Mucosa of rectum (tissue), 2 donors: ENCODE data around the gene CLASRP.
"Not testable (repeated sequence)": the region's sequence is repeated elsewhere in the genome, so short reads cannot be mapped to it uniquely, and the experiment has no call there.

ENCODE experiments used
- H3K27ac ChIP-seq, 2 donors: one replicate each; pipeline ENCODE4 v1.7.0; 2013; ENCODE audit warnings: inconsistent platforms in 2 of 2, low read depth in 2 of 2, low read length in 2 of 2
- H3K27me3 ChIP-seq, 2 donors: one replicate each; pipeline ENCODE4 v1.7.0; 2013; ENCODE audit warnings: low read length in 2 of 2; ENCODE audit not compliant: control insufficient read depth in 2 of 2, insufficient read depth in 2 of 2
- H3K36me3 ChIP-seq, 2 donors: one replicate each; pipeline ENCODE4 v1.7.0; 2013; ENCODE audit warnings: low read length in 2 of 2; ENCODE audit not compliant: control insufficient read depth in 2 of 2, insufficient read depth in 2 of 2
- H3K4me1 ChIP-seq, 2 donors: one replicate each; pipeline ENCODE4 v1.7.0; 2013; ENCODE audit warnings: low read length in 2 of 2, mild to moderate bottlenecking in 1 of 2; ENCODE audit not compliant: control insufficient read depth in 2 of 2, insufficient read depth in 2 of 2
- H3K4me3 ChIP-seq, 2 donors: one replicate each; pipeline ENCODE4 v1.7.0; 2013; ENCODE audit warnings: low read length in 2 of 2
- H3K9ac ChIP-seq, 2 donors: one replicate each; pipeline ENCODE4 v1.7.0; 2013; ENCODE audit warnings: low read length in 2 of 2, low read depth in 1 of 2, mild to moderate bottlenecking in 1 of 2
- H3K9me3 ChIP-seq, 2 donors: one replicate each; pipeline ENCODE4 v1.7.0; 2013; ENCODE audit warnings: low read length in 2 of 2; ENCODE audit not compliant: control insufficient read depth in 2 of 2
- donor health status: healthy.
- donor health status: Normal muscosa, but diverticular disease.

The CLASRP gene

DNA sequence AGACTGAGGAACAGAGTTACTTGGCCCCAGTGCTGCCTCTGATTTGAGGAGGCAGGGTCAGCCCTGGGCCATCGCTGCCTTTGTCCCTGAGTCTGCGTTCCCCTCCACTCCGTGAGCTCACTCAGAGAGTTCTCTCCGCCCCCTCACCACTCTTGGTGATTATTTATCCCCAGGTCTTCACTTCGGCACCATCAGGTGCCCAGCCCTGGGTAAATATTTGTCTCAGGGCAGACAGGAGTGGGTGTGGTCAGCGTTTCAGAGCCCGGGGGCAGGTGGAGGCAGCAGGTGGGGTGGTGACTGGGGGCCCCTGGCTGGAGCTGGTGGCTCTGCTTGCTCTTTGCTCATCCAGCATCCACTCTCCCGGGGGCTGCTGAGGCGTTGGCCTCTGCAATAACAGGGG, 74.8 kb downstream of the CLASRP start:
- no peaks in the 10 kb centered on the region for H3K9me3 ChIP-seq
- peak overlapping the region; percentile 57 to 72 for H3K9ac ChIP-seq
- peak overlapping the region; percentile 38 to 64 for H3K4me3 ChIP-seq
- peaks cover 47 to 53% of the 10 kb centered on the region in 2 donors for H3K4me1 ChIP-seq
- peak overlapping the region; percentile 65 to 83 for H3K27ac ChIP-seq
- no peaks in the 10 kb centered on the region for H3K36me3 ChIP-seq
- H3K27me3 ChIP-seq: no peaks in the 10 kb centered on the region

DNA sequence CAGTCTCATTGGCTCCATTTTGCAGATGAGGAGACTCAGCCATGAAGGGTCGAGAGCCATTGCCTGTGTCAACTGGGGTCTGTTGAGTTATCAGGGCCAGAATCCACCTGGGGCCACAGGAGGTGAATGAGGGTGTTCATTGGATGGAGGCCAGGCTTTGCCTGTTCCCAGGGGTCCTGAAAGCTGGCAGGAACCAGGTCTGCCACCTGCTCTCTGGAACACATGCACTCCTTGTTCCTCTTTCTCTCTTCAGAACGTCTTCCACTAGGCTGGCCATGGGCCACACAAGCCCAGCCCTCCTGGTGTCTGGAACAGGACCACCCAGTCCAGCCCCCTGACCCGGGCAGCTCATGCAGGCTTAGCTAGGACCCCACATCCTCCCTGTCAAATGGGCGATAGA, 75.3 kb downstream of the CLASRP start:
- Histone ChIP-seq H3K4me1 (peaks cover 49 to 56% of the 10 kb centered on the region in 2 donors), H3K36me3 (no peaks in the 10 kb centered on the region), H3K4me3 (no peak overlapping the region), H3K27me3 (no peaks in the 10 kb centered on the region), H3K9me3 (no peaks in the 10 kb centered on the region), H3K9ac (peak overlapping the region; percentile 21 to 58), H3K27ac (peak overlapping the region; percentile 29 to 59)

DNA sequence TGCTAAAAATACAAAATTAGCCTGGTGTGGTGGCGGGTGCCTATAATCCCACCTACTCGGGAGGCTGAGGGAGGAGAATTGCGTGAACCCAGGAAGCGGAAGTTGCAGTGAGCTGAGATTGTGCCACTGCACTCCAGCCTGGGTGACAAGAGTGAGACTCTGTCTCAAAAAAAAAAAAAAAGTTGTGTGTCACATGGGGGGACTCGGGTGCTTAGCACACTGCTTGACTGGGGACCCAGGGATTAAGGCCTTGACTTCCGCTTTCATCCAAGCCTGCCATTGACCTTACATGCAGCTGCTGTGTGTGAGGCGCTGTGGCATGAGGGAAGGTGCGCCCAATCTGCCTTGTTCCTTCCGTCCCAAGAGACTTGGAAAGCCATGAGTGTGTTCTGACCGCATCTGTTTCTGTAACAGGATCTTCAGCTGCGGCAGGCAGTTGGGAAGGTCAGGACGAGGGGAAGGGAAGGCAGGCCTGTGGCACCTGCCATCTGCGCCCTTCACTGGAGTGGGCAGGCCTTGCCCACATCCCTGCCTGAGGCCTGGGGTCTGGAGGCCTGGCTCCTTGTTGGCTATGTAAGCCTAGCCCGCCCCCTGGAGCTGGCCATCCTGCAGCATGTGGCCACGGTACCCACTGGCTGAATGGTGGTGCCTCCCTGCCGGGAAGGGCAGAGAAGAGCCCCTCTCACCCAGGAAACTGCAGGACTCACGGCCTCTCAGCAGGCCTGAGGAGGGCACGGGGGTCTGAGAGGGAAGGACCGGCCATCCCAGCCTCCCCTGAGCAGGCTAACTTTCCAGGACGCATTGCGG, 77.2 kb downstream of the CLASRP start:
- Histone ChIP-seq H3K9ac (no peak overlapping the region), H3K27me3 (no peaks in the 10 kb centered on the region), H3K9me3 (no peaks in the 10 kb centered on the region), H3K4me1 (peaks cover 56 to 63% of the 10 kb centered on the region in 2 donors), H3K4me3 (no peak overlapping the region), H3K36me3 (no peaks in the 10 kb centered on the region), H3K27ac (no peak overlapping the region)

DNA sequence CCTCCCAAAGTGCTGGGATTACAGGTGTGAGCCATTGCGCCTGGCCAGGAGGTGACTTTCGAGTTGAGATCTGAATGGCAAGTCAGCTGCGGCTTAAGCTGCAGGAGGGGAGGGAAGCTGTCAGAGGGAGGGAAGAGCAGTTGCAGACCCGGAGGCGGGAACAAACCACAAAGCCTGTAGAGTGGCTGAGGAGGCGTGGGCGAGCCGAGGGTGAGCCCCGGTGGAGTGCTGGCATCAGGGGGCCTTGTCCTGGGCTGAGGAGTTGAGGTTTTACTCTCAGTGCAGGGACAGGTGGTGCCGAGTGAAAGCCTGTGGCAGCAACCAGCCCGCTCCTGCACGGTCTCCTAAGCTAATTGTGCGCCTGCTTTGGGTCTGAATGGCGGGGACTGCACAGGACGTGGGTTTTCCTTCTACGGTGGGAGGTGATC, 78.3 kb downstream of the CLASRP start:
- Histone ChIP-seq H3K9me3 (no peaks in the 10 kb centered on the region), H3K27ac (peak overlapping the region; percentile 26 to 54), H3K4me1 (peaks cover 58 to 65% of the 10 kb centered on the region in 2 donors), H3K4me3 (no peak overlapping the region), H3K36me3 (no peaks in the 10 kb centered on the region), H3K9ac (no peak overlapping the region), H3K27me3 (no peaks in the 10 kb centered on the region)

DNA sequence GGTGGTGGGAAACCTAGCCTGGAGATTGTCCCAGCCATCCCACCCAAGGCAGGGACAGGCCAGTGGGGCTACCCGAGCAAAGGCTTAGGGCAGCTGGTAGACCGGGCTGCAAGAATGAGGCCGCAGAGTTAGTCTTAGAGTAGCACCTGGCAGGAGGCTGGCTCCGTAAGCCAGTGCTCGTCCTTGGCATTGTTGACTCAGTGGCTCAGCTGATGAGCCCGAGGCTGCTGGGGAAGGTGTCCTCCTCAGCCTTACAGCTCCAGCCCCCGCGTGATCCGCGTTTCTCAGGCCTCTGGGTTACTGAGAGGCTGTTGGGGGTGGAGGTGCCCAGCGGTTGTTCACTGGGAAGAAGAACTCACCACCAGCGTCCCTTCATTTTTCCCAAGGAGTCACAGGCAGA, 78.8 kb downstream of the CLASRP start:
- Histone ChIP-seq H3K9me3 (no peaks in the 10 kb centered on the region), H3K36me3 (no peaks in the 10 kb centered on the region), H3K27me3 (no peaks in the 10 kb centered on the region), H3K27ac (peak overlapping the region; percentile 26 to 54), H3K9ac (no peak overlapping the region), H3K4me3 (no peak overlapping the region), H3K4me1 (peaks cover 55 to 64% of the 10 kb centered on the region in 2 donors)

DNA sequence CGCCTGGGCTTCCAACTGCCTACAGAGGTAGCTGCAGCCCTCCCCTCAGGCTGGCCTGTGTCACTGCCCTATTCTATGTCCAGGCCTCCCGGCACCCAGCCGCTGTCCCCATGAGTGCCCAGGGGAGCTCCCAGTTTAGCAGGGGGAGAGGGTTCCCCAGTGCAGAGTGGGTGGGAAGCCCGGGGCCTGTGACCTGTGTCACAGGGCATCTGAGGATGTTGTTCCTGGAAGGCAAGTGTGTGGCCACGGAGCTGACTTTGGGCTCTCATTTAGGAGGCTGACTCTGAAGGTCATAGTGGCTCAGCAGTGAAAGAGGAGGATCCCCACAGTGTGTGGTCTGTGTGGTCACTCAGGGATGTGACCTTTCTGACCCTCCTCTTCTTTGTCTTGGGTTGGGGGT, 79.3 kb downstream of the CLASRP start:
- Histone ChIP-seq H3K27me3 (no peaks in the 10 kb centered on the region), H3K4me1 (peaks cover 50 to 61% of the 10 kb centered on the region in 2 donors), H3K9ac (peak overlapping the region; percentile 15 to 17), H3K4me3 (no peak overlapping the region), H3K9me3 (no peaks in the 10 kb centered on the region), H3K27ac (peak overlapping the region; percentile 54 to 60), H3K36me3 (no peaks in the 10 kb centered on the region)

DNA sequence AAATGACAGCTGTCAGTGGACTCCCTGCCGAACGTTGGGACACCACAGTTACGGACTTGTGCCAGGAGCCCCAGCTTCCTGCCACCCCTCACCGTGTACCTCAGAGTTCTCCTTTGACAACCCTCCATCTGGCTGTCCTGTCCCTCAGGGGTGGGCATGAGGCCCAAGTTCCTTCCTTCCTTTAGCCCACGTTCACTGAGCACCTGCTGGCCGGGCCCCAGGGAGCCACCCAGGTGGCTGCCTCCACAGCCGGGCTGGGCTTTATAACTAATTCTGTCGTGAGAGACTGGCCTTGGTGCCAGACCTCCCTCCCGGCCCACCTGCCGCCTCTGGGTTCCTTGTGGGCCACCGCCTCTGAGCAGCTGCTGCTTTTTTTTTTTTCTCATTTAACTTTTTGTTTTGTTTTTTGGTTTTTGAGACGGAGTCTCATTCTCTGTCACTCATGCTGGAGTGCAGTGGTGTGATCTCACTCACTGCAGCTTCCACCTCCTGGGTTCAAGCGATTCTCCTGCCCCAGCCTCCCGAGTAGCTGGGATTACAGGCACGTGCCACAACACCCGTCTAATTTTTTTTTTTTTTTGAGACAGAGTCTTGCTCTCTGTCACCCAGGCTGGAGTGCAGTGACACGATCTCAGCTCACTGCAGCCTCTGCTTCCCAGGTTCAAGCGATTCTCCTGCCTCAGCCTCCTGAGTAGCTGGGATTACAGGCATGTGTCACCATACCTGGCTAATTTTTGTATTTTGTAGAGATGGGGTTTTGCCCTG, 79.9 kb downstream of the CLASRP start:
- H3K27me3 ChIP-seq, H3K9me3 ChIP-seq, H3K36me3 ChIP-seq: not testable (repeated sequence)
- peaks cover 45 to 55% of the 10 kb centered on the region in 2 donors for H3K4me1 ChIP-seq
- H3K4me3 ChIP-seq: peak overlapping the region in 1 of 2 donors; percentile 8
- peak overlapping the region; percentile 54 to 60 for H3K27ac ChIP-seq
- peak overlapping the region; percentile 15 to 17 for H3K9ac ChIP-seq

DNA sequence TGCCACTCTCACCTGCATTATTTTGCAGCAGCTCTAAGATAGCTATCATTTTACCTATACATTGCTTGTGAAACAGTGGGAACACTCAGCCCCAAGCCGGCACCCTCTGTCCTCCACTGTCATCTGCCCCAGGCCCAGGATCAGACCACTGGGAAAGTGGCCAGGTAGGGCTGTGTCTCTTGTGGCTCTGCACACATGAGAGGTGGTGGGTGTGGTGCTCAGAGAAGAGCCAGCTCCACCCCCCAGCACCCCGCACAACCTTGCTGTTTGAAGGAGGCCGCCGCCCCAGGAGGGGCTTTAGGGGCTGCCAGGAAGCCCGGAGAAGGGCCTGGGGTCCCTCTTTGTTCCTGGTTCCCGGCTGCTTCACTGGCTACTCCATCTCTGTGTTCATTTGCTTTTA, 80.7 kb downstream of the CLASRP start:
- H3K27ac ChIP-seq: peak overlapping the region in 1 of 2 donors; percentile 54
- no peak overlapping the region for H3K4me3 ChIP-seq
- H3K36me3 ChIP-seq: no peaks in the 10 kb centered on the region
- no peaks in the 10 kb centered on the region for H3K27me3 ChIP-seq
- no peaks in the 10 kb centered on the region for H3K9me3 ChIP-seq
- peaks cover 37 to 48% of the 10 kb centered on the region in 2 donors for H3K4me1 ChIP-seq
- no peak overlapping the region for H3K9ac ChIP-seq
